AG09309 (cell line): Measurements from ENCODE around the gene DUS4L.

Experiments used
- DNase-seq: peaks from one replicate; pipeline ENCODE4 v3.0.0-alpha.2; 2010; ENCODE audit warnings: low read depth
- H3K4me3 ChIP-seq: 2 replicates; pipeline ENCODE4 v1.5.1; 2011; ENCODE audit warnings: mild to moderate bottlenecking, low read depth, low read length, moderate library complexity; ENCODE audit not compliant: control insufficient read depth
- CTCF ChIP-seq: IDR thresholded peaks from 2 replicates; pipeline ENCODE4 v1.5.1; 2011; ENCODE audit warnings: mild to moderate bottlenecking, low read depth, low read length, inconsistent platforms; ENCODE audit not compliant: insufficient read depth, control insufficient read depth; ENCODE audit errors: missing control alignments

Gene DUS4L

GRCh38 chr7:107579885-107580715 lies 16.3 kb downstream of the DUS4L start, which contains the start of gene BCAP29:
BCAP29 (plus strand) TSS chr7:107580246; CDS start chr7:107580773, 527 bp downstream.
- peak; percentile 32 for TF ChIP-seq CTCF
- no peak for DNase-seq
- peak within 1 kb of the TSS; percentile 85 for H3K4me3 ChIP-seq

- H3K4me3 ChIP-seq, result peak overlapping the region; percentile 85
Measured at GRCh38 chr7:107580716-107581383, 17.1 kb downstream of the DUS4L start.

GRCh38 chr7:107581387-107582013 lies 17.7 kb downstream of the DUS4L start:
- no peak for TF ChIP-seq CTCF
- H3K4me3 ChIP-seq, result no peak overlapping the region; the same call in 1 of the 2 replicates
- no peak for DNase-seq

More at GRCh38 chr7:107580716-107581383, 17.1 kb downstream of the DUS4L start:
- TF ChIP-seq CTCF, result no peak
- no peak for DNase-seq

GRCh38 chr7:107582875-107583274 lies 19.1 kb downstream of the DUS4L start:
- H3K4me3 ChIP-seq, result no peak overlapping the region

GRCh38 chr7:107584716-107585115 lies 20.9 kb downstream of the DUS4L start:
- H3K4me3 ChIP-seq, result no peak overlapping the region
- DNase-seq, result no peak
- no peak for TF ChIP-seq CTCF

More at GRCh38 chr7:107582875-107583274, 19.1 kb downstream of the DUS4L start:
- TF ChIP-seq CTCF, result no peak
- no peak for DNase-seq

GRCh38 chr7:107588529-107589130 lies 24.9 kb downstream of the DUS4L start:
- no peak for TF ChIP-seq CTCF
- H3K4me3 ChIP-seq, result no peak overlapping the region
- no peak for DNase-seq
